PFSK-1 (cell line): ENCODE results near the gene CNTN4.

Experiments
- REST ChIP-seq, 2 experiments: IDR thresholded peaks; 2 replicates each; pipeline versions ENCODE4 v1.6.1 to v1.8.0; 2011 to 2012; ENCODE audit warnings: low read depth in 2 of 2, low read length in 2 of 2, control low read depth in 1 of 2, inconsistent platforms in 1 of 2, mild to moderate bottlenecking in 1 of 2, moderate library complexity in 1 of 2; ENCODE audit not compliant: insufficient read depth in 1 of 2
- SIN3A ChIP-seq: IDR thresholded peaks from 2 replicates; pipeline ENCODE4 v1.6.1; 2012; ENCODE audit warnings: mild to moderate bottlenecking, low read length, moderate library complexity, borderline replicate concordance; ENCODE audit not compliant: insufficient read depth
- TAF1 ChIP-seq: IDR thresholded peaks from 2 replicates; pipeline ENCODE4 v1.6.1; 2012; ENCODE audit warnings: low read length, control low read depth, borderline replicate concordance; ENCODE audit not compliant: insufficient read depth

- TF ChIP-seq REST (IDR thresholded peaks at IDR 0.05; ENCODE audit: insufficient read depth in 1 of 2, low read depth in 2 of 2, low read length in 2 of 2) (no peak), SIN3A (no peak), TAF1 (no peak)
Observed at GRCh38 chr3:3015185-3016089, 916.8 kb downstream of the CNTN4 start.
